Caco-2 (cell line): Measurements from ENCODE around the gene OSTC. TPM values are rescaled to one million over a fixed set of nuclear protein-coding genes. Genes with fewer than 3 reads are reported as not detected.

Experiments
- BruUV-seq: library from RNA; stranded (reverse); fragments of 400-500 nt; replicated peaks from 2 replicates; lab custom pipeline; 2021; lab: Mats Ljungman, UMichigan
- CTCF ChIA-PET: fragments of 300-600 bp; sonication (Branson Sonifier 250); formaldehyde crosslinking; loops from one replicate; lab custom pipeline; 2022; ENCODE audit warnings: antibody characterized with exemption; lab: Charles Lee
- POLR2A ChIA-PET: fragments of 300-600 bp; sonication (Branson Sonifier 250); formaldehyde crosslinking; loops from one replicate; lab custom pipeline; 2022; ENCODE audit warnings: antibody characterized with exemption; lab: Charles Lee
- DNase-seq, 2 experiments: peaks; one replicate each; pipeline versions ENCODE4 v3.0.0 to v3.0.0-alpha.2; 2020 to 2022
- H3K27me3 ChIP-seq: replicated peaks from 2 replicates; pipeline ENCODE4 v1.6.0; 2011; ENCODE audit warnings: low read length; ENCODE audit not compliant: control insufficient read depth, insufficient read depth
- H3K36me3 ChIP-seq: 2 replicates; pipeline ENCODE4 v1.5.1; 2011; ENCODE audit warnings: low read length; ENCODE audit not compliant: control insufficient read depth, insufficient read depth
- H3K4me1 ChIP-seq: fragments of 250-450 bp; sonication (Bioruptor Pico); 2 replicates; pipeline ENCODE4 v1.5.1; 2020; ENCODE audit warnings: mild to moderate bottlenecking
- H3K4me3 ChIP-seq: 2 replicates; pipeline ENCODE4 v1.5.1; 2011; ENCODE audit warnings: low read depth, mild to moderate bottlenecking, control low read depth, low read length
- H3K9me3 ChIP-seq: fragments of 250-450 bp; sonication (Bioruptor Pico); 2 replicates; pipeline ENCODE4 v1.5.1; 2020; ENCODE audit warnings: mild to moderate bottlenecking, moderate library complexity
- H3K27ac Mint-ChIP-seq: one replicate; pipeline ENCODE4 v1.8.0; 2022; ENCODE audit warnings: mixed read lengths; ENCODE audit not compliant: unreplicated experiment
- H3K27me3 Mint-ChIP-seq: one replicate; pipeline ENCODE4 v1.8.0; 2022; ENCODE audit warnings: mixed read lengths; ENCODE audit not compliant: insufficient read depth, unreplicated experiment
- H3K36me3 Mint-ChIP-seq: one replicate; pipeline ENCODE4 v1.8.0; 2022; ENCODE audit warnings: mild to moderate bottlenecking, mixed read lengths; ENCODE audit not compliant: insufficient read depth, unreplicated experiment
- H3K4me1 Mint-ChIP-seq: one replicate; pipeline ENCODE4 v1.8.0; 2022; ENCODE audit warnings: low read depth, mixed read lengths; ENCODE audit not compliant: unreplicated experiment
- H3K4me3 Mint-ChIP-seq: one replicate; pipeline ENCODE4 v1.8.0; 2022; ENCODE audit warnings: mild to moderate bottlenecking, moderate library complexity, mixed read lengths; ENCODE audit not compliant: unreplicated experiment
- H3K9me3 Mint-ChIP-seq: one replicate; pipeline ENCODE4 v1.8.0; 2022; ENCODE audit warnings: mixed read lengths; ENCODE audit not compliant: unreplicated experiment
- CTCF ChIP-seq, 2 experiments: fragments of 200-600 bp in 1 of 2; IDR thresholded peaks; 1 replicate in 1 of 2; 2 replicates in 1 of 2; pipeline versions ENCODE4 v1.5.1 to v1.8.0; 2011 to 2022; ENCODE audit warnings: antibody characterized with exemption in 1 of 2, control low read depth in 1 of 2, inconsistent platforms in 1 of 2, low read depth in 1 of 2, low read length in 1 of 2, mild to moderate bottlenecking in 1 of 2, moderate library complexity in 1 of 2; ENCODE audit not compliant: insufficient read depth in 1 of 2, severe bottlenecking in 1 of 2, unreplicated experiment in 1 of 2
- intact Hi-C: fragments of 100-400 bp; cut with micrococcal nuclease; formaldehyde crosslinking; loops from one replicate; pipeline ENCODE4 v1.10.0; 2022; ENCODE audit not compliant: unreplicated experiment
- total RNA-seq: library from RNA; stranded (reverse); gene quantifications from 2 replicates; pipeline ENCODE4 v1.2.3, GENCODE V29; 2022

Gene OSTC
- total RNA-seq, 1 experiment from 2014 or later, result 126 TPM

GRCh38 chr4:108622022-108622421 is 28.4 kb upstream of the OSTC start:
- DNase-seq, result no peak
- H3K4me1 ChIP-seq, result peaks cover 13% of the 10 kb centered on the region
- Mint-ChIP-seq H3K4me3 (peak overlapping the region; percentile 96), H3K4me1 (peaks cover 15% of the 10 kb centered on the region), H3K36me3 (peaks cover 69% of the 10 kb centered on the region), H3K9me3 (no peaks in the 10 kb centered on the region), H3K27ac (no peak overlapping the region), H3K27me3 (no peaks in the 10 kb centered on the region)
- peaks cover 3% of the 10 kb centered on the region for H3K36me3 ChIP-seq
- intact Hi-C loops, result no loop called here
- POLR2A ChIA-PET, result interaction anchor here (0.7 kb wide), 1 partner anchor 16 kb away, joined by 3 read pairs; no protein-coding TSS in a partner anchor
- peak overlapping the region; percentile 82 for H3K4me3 ChIP-seq
- BruUV-seq, result no TSS peak
- TF ChIP-seq CTCF (IDR thresholded peaks at IDR 0.05; ENCODE audit: insufficient read depth in 1 of 2, low read depth in 1 of 2, low read length in 1 of 2, severe bottlenecking in 1 of 2, unreplicated experiment in 1 of 2), result no peak
- H3K27me3 ChIP-seq, result no peaks in the 10 kb centered on the region
- H3K9me3 ChIP-seq, result no peaks in the 10 kb centered on the region
- CTCF ChIA-PET, result no interaction called here

GRCh38 chr4:108622828-108623227 is 27.6 kb upstream of the OSTC start:
- Histone ChIP-seq H3K9me3 (no peaks in the 10 kb centered on the region), H3K27me3 (no peaks in the 10 kb centered on the region), H3K4me3 (no peak overlapping the region), H3K36me3 (peaks cover 3% of the 10 kb centered on the region), H3K4me1 (peaks cover 13% of the 10 kb centered on the region)
- Mint-ChIP-seq H3K27me3 (no peaks in the 10 kb centered on the region), H3K4me3 (peak overlapping the region; percentile 46), H3K36me3 (peaks cover 73% of the 10 kb centered on the region), H3K4me1 (peaks cover 15% of the 10 kb centered on the region), H3K9me3 (no peaks in the 10 kb centered on the region), H3K27ac (peak overlapping the region; percentile 34)
- ChIA-PET CTCF (no interaction called here), POLR2A (no interaction called here)
- intact Hi-C loops, result no loop called here
- no peak for DNase-seq
- BruUV-seq, result no TSS peak
- no peak for TF ChIP-seq CTCF (IDR thresholded peaks at IDR 0.05; ENCODE audit: insufficient read depth in 1 of 2, low read depth in 1 of 2, low read length in 1 of 2, severe bottlenecking in 1 of 2, unreplicated experiment in 1 of 2)

- Histone ChIP-seq H3K36me3 (peaks cover 3% of the 10 kb centered on the region), H3K4me3 (no peak overlapping the region), H3K27me3 (no peaks in the 10 kb centered on the region), H3K9me3 (no peaks in the 10 kb centered on the region), H3K4me1 (peaks cover 16% of the 10 kb centered on the region)
- Mint-ChIP-seq H3K4me1 (peaks cover 15% of the 10 kb centered on the region), H3K36me3 (peaks cover 86% of the 10 kb centered on the region), H3K27me3 (no peaks in the 10 kb centered on the region), H3K4me3 (peak overlapping the region; percentile 21), H3K27ac (no peak overlapping the region), H3K9me3 (no peaks in the 10 kb centered on the region)
- no peak for DNase-seq
- no peak for TF ChIP-seq CTCF (IDR thresholded peaks at IDR 0.05; ENCODE audit: insufficient read depth in 1 of 2, low read depth in 1 of 2, low read length in 1 of 2, severe bottlenecking in 1 of 2, unreplicated experiment in 1 of 2)
- BruUV-seq, result no TSS peak
- intact Hi-C loops, result no loop called here
- CTCF ChIA-PET, result no interaction called here
- POLR2A ChIA-PET, result no interaction called here
Observed at GRCh38 chr4:108624263-108625056, 25.9 kb upstream of the OSTC start.
